ENCODE results near the gene TRIM10.

Gene TRIM10

DNA sequence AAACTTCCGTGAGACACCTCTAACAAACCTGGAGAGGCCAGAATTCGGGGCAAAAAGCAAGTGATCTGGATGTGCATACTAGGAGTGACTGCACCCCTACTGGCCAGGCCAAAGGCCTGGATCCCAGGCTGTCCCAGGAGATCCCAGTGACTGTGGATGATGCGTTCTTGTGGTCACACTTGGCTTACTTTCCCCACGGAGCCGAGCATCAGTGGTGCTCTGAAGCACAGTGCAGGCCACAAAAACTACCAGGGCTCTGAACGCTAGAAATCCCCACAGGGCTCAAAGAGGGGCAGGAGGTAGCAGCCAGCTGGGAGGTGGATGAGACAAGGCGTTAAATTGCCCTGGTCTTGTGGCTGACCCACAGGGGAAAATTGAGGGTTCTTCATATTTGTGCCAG, 45.1 kb upstream of the TRIM10 start:
- no peak overlapping the region for H3K4me3 ChIP-seq (ENCODE audit: low read length)
- H3K4me2 ChIP-seq (ENCODE audit: low read depth, low read length) = no peak overlapping the region
- peaks cover 4% of the 10 kb centered on the region for H3K4me1 ChIP-seq (ENCODE audit: low read length)
- H3K9me2 ChIP-seq (replicated peaks; ENCODE audit: insufficient read depth, low read length) = no peaks in the 10 kb centered on the region
- H3K27ac ChIP-seq (ENCODE audit: low read length) = no peak overlapping the region
- DNase-seq = no peak
- no peak overlapping the region for H2AFZ ChIP-seq (ENCODE audit: low read length)
- no peaks in the 10 kb centered on the region for H3K27me3 ChIP-seq (replicated peaks; ENCODE audit: insufficient read depth, low read length)
- TF ChIP-seq EZH2phosphoT487 (IDR thresholded peaks at IDR 0.05; ENCODE audit: low read length) (no peak), EZH2 (optimal IDR thresholded peaks at IDR 0.05; ENCODE audit: low read depth, low read length) (no peak)
- TF ChIP-seq, protein P1, sequence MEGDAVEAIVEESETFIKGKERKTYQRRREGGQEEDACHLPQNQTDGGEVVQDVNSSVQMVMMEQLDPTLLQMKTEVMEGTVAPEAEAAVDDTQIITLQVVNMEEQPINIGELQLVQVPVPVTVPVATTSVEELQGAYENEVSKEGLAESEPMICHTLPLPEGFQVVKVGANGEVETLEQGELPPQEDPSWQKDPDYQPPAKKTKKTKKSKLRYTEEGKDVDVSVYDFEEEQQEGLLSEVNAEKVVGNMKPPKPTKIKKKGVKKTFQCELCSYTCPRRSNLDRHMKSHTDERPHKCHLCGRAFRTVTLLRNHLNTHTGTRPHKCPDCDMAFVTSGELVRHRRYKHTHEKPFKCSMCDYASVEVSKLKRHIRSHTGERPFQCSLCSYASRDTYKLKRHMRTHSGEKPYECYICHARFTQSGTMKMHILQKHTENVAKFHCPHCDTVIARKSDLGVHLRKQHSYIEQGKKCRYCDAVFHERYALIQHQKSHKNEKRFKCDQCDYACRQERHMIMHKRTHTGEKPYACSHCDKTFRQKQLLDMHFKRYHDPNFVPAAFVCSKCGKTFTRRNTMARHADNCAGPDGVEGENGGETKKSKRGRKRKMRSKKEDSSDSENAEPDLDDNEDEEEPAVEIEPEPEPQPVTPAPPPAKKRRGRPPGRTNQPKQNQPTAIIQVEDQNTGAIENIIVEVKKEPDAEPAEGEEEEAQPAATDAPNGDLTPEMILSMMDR (IDR thresholded peaks at IDR 0.05; ENCODE audit: low read length) = no peak
- no peaks in the 10 kb centered on the region for H3F3A ChIP-seq (ENCODE audit: insufficient read depth, low read length)
- H3K79me2 ChIP-seq (ENCODE audit: low read length) = peaks cover 91% of the 10 kb centered on the region
- H3K9me3 ChIP-seq (replicated peaks; ENCODE audit: insufficient read depth, low read length) = no peaks in the 10 kb centered on the region
- no peak overlapping the region for H3K9ac ChIP-seq (ENCODE audit: low read length)
- peaks cover 25% of the 10 kb centered on the region for H4K20me1 ChIP-seq (ENCODE audit: insufficient read depth, low read length)
- no peaks in the 10 kb centered on the region; the same call in 1 of the 2 replicates for H3K36me3 ChIP-seq (replicated peaks; ENCODE audit: insufficient read depth, low read length)

GRCh38 chr6:30204116-30204515, 43.1 kb upstream of the TRIM10 start:
- Histone ChIP-seq H3K9ac (ENCODE audit: low read length) (no peak overlapping the region), H3K4me3 (ENCODE audit: low read length) (no peak overlapping the region), H3K36me3 (replicated peaks; ENCODE audit: insufficient read depth, low read length) (no peaks in the 10 kb centered on the region; the same call in 1 of the 2 replicates), H3K79me2 (ENCODE audit: low read length) (peaks cover 89% of the 10 kb centered on the region), H4K20me1 (ENCODE audit: insufficient read depth, low read length) (peaks cover 21% of the 10 kb centered on the region), H3K9me3 (replicated peaks; ENCODE audit: insufficient read depth, low read length) (no peaks in the 10 kb centered on the region), H3K27ac (ENCODE audit: low read length) (no peak overlapping the region), H3F3A (ENCODE audit: insufficient read depth, low read length) (no peaks in the 10 kb centered on the region), H3K9me2 (replicated peaks; ENCODE audit: insufficient read depth, low read length) (no peaks in the 10 kb centered on the region), H2AFZ (ENCODE audit: low read length) (no peak overlapping the region), H3K27me3 (replicated peaks; ENCODE audit: insufficient read depth, low read length) (no peaks in the 10 kb centered on the region), H3K4me2 (ENCODE audit: low read depth, low read length) (no peak overlapping the region), H3K4me1 (ENCODE audit: low read length) (peaks cover 10% of the 10 kb centered on the region)
- DNase-seq = no peak
- TF ChIP-seq, protein P1 (IDR thresholded peaks at IDR 0.05; ENCODE audit: low read length) = no peak
- no peak for TF ChIP-seq EZH2phosphoT487 (IDR thresholded peaks at IDR 0.05; ENCODE audit: low read length)
- TF ChIP-seq EZH2 (optimal IDR thresholded peaks at IDR 0.05; ENCODE audit: low read depth, low read length) = no peak

DNA sequence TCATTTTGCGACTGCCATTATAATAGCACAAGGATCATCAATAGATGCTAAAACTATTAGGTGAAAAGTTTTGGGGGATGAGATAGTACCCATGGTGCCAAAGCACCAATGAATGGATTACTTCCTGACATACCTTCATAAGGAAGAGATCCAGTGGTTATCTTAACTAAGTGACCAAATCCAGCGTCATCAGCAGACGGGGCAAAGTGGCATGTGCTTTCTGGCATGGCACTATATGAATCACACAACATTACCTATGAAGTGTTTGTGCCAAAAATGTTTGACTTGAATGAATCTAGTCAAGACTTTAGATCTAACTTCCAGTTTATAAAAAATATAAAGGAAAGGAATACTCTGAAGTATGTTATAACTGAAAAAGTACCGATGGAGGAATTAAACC, 41.4 kb upstream of the TRIM10 start:
- Histone ChIP-seq H3K9me3 (replicated peaks; ENCODE audit: insufficient read depth, low read length) (no peaks in the 10 kb centered on the region), H4K20me1 (ENCODE audit: insufficient read depth, low read length) (peaks cover 15% of the 10 kb centered on the region; the same call in 1 of the 2 replicates), H3K27me3 (replicated peaks; ENCODE audit: insufficient read depth, low read length) (no peaks in the 10 kb centered on the region), H3K4me1 (ENCODE audit: low read length) (peaks cover 10% of the 10 kb centered on the region), H3K9ac (ENCODE audit: low read length) (no peak overlapping the region), H2AFZ (ENCODE audit: low read length) (no peak overlapping the region), H3K9me2 (replicated peaks; ENCODE audit: insufficient read depth, low read length) (no peaks in the 10 kb centered on the region), H3K4me2 (ENCODE audit: low read depth, low read length) (no peak overlapping the region), H3F3A (ENCODE audit: insufficient read depth, low read length) (no peaks in the 10 kb centered on the region), H3K36me3 (replicated peaks; ENCODE audit: insufficient read depth, low read length) (no peaks in the 10 kb centered on the region; the same call in 1 of the 2 replicates), H3K27ac (ENCODE audit: low read length) (no peak overlapping the region), H3K4me3 (ENCODE audit: low read length) (no peak overlapping the region), H3K79me2 (ENCODE audit: low read length) (peaks cover 76% of the 10 kb centered on the region)
- DNase-seq = no peak
- TF ChIP-seq, protein P1 (IDR thresholded peaks at IDR 0.05; ENCODE audit: low read length) = no peak
- TF ChIP-seq EZH2 (optimal IDR thresholded peaks at IDR 0.05; ENCODE audit: low read depth, low read length) = no peak
- TF ChIP-seq EZH2phosphoT487 (IDR thresholded peaks at IDR 0.05; ENCODE audit: low read length) = no peak

Data from MM.1S (cell line).